Measurements from ENCODE around the gene NCOA7. TPM values are rescaled to one million over a fixed set of nuclear protein-coding genes. Genes with fewer than 3 reads are reported as not detected.
"Not testable (repeated sequence)": the region's sequence is repeated elsewhere in the genome, so short reads cannot be mapped to it uniquely, and the experiment has no call there.

The NCOA7 gene
- total RNA-seq, 1 donor from 2014 or later: 59.0 TPM

GRCh38 chr6:125868678-125869395 is 78.1 kb downstream of the NCOA7 start:
- DNase-seq (ENCODE audit: low read depth): no peak

- no peak for DNase-seq (ENCODE audit: low read depth)
These were observed 78.7 kb downstream of the NCOA7 start for GRCh38 chr6:125869427-125869826.

GRCh38 chr6:125871365-125871764 is 80.6 kb downstream of the NCOA7 start:
- DNase-seq (ENCODE audit: low read depth): peak; percentile 41

- DNase-seq (ENCODE audit: low read depth): peak; percentile 75
These were observed 81.6 kb downstream of the NCOA7 start for GRCh38 chr6:125872259-125872921.

GRCh38 chr6:125882243-125882642 is 91.5 kb downstream of the NCOA7 start:
- DNase-seq (ENCODE audit: low read depth): no peak

- no peak for DNase-seq (ENCODE audit: low read depth)
These were observed 94.0 kb downstream of the NCOA7 start for GRCh38 chr6:125884634-125885371.

GRCh38 chr6:125886021-125886420 is 95.3 kb downstream of the NCOA7 start:
- DNase-seq (ENCODE audit: low read depth): no peak

- DNase-seq (ENCODE audit: low read depth): peak; percentile 32
These were observed 96.2 kb downstream of the NCOA7 start for GRCh38 chr6:125886914-125887313.

- DNase-seq (ENCODE audit: low read depth): no peak
These were observed 96.6 kb downstream of the NCOA7 start for GRCh38 chr6:125887372-125887771.

- DNase-seq (ENCODE audit: low read depth): peak; percentile 75
These were observed 98.4 kb downstream of the NCOA7 start for GRCh38 chr6:125888989-125889656.

GRCh38 chr6:125899726-125900182 is 109.0 kb downstream of the NCOA7 start:
- peak; percentile 95 for DNase-seq (ENCODE audit: low read depth)

- peak; percentile 99 for DNase-seq (ENCODE audit: low read depth)
These were observed 114.1 kb downstream of the NCOA7 start for GRCh38 chr6:125904871-125905270.

- DNase-seq (ENCODE audit: low read depth): peak; percentile 43
These were observed 115.6 kb downstream of the NCOA7 start for GRCh38 chr6:125906158-125906998.

GRCh38 chr6:125910527-125910926 is 119.8 kb downstream of the NCOA7 start:
- peak; percentile 88 for DNase-seq (ENCODE audit: low read depth)

GRCh38 chr6:125911051-125911451 is 120.3 kb downstream of the NCOA7 start:
- not testable (repeated sequence) for DNase-seq (ENCODE audit: low read depth)

GRCh38 chr6:125912430-125912829 is 121.7 kb downstream of the NCOA7 start:
- not testable (repeated sequence) for DNase-seq (ENCODE audit: low read depth)

- no peak for DNase-seq (ENCODE audit: low read depth)
These were observed 122.4 kb downstream of the NCOA7 start for GRCh38 chr6:125913145-125913544.

GRCh38 chr6:125913864-125914351 is 123.1 kb downstream of the NCOA7 start:
- DNase-seq (ENCODE audit: low read depth): peak; percentile 99

GRCh38 chr6:125918230-125918629 is 127.5 kb downstream of the NCOA7 start:
- DNase-seq (ENCODE audit: low read depth): no peak

GRCh38 chr6:125918681-125919566 is 128.2 kb downstream of the NCOA7 start:
- DNase-seq (ENCODE audit: low read depth): peak; percentile 99

Data from renal cortical epithelial cell (primary cell).